GM21786 (cell line): ENCODE data around the gene SYT12.
"Not testable (repeated sequence)": the region's sequence is repeated elsewhere in the genome, so short reads cannot be mapped to it uniquely, and the experiment has no call there.

Experiments
- ATAC-seq: cut with Tn5 transposase; IDR thresholded peaks from one replicate; pipeline ENCODE4 v1.9.1; 2021; ENCODE audit not compliant: unreplicated experiment

SYT12 gene

DNA sequence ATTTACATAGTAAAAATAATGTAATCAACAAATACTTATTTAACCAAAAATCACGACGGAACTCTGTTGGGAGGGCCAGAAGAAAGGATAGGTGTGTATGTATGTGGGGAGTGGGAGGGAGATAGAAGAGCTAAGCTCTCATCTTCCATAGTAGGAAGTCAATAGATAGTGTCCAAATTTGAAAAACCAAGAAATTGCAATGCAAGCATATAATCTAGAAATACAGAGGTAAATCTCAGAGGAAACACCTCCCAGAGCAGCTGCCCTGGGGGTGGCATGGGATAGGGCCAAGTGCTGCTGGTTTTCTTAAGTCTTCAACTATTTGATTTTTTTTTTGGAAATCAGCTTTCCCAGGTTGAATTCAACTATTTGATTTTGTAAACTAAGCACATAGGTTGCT is 30.9 kb upstream of the SYT12 start:
- ATAC-seq = no peak

DNA sequence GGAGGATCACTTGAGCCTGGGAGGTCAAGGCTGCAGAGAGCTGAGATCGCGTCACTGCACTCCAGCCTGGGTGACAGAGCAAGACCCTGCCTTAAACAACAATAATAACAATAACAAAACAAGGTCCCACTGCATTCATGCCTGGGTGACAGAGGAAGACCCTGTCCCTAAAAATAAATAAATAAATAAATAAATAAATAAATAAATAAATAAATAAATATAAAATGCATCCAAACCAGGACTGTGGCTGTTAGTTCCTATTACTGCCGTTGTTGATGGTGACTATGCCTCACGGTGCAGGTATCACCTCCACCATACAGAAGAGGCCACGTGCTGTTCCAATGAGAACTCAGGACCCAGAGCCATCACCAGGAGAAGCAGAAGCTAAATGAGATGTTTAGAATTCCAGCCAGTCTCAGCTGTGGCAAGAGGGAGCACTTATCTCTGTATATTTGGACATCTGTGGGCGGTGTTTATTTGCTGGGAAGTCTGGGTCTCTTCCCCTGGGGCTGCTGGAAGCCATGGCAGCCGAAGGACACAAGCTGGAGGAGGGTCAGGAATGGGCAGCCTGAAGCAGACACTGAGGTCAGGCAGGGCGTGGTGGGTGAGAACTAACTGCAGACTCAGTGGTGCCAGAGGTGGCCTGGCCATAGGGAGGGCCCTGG is 26.2 kb upstream of the SYT12 start:
- no peak for ATAC-seq

- ATAC-seq = no peak
These were observed 23.4 kb upstream of the SYT12 start for GRCh38 chr11:66999555-66999954.

DNA sequence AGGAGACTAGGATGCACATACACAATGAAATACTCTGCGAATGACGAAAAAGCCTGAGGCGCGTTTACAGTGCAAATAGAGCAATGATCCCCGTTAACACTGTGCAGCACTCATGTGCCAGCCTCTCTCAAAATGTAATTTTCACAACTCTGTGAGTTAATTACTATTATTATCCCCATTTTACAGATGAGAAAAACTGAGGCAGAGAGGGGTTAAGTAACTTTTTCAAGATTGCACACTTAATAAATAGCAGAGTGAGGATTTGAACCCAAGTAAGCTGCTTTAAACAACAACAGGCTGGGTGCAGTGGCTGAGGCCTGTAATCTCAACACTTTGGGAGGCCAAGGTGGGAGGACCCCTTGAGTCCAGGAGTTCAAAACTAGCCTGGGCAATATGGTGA is 21.6 kb upstream of the SYT12 start:
- no peak for ATAC-seq

DNA sequence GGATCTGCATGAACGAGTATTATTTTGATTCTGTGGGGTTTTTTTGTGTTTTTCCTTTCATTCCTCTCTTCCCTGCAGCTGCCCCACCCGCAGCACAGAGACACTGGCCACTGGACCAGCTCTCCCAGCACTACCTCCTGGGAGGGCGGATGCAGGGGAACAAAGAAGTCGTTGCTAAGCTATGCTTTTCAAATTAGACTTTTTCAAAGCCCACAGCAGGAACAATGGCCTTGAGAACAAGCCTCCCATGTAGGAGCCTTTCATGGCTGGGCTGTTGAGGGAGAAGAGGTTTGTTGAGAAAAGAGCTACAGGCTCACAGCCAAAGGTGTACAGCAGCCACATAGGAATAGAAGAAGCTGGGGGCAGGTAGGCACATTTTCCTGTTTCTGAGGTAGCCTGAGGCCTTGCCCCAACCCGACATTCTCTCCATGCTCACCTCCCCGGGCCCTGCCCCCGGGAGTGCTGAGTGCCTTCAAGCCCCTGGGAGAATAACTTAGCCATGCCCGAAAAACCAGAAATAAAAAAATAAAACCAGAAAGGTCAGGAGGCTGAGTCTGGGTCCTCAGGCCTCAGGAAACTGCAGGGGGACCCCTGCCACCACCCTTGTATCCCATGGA is 20.5 kb upstream of the SYT12 start:
- no peak for ATAC-seq

DNA sequence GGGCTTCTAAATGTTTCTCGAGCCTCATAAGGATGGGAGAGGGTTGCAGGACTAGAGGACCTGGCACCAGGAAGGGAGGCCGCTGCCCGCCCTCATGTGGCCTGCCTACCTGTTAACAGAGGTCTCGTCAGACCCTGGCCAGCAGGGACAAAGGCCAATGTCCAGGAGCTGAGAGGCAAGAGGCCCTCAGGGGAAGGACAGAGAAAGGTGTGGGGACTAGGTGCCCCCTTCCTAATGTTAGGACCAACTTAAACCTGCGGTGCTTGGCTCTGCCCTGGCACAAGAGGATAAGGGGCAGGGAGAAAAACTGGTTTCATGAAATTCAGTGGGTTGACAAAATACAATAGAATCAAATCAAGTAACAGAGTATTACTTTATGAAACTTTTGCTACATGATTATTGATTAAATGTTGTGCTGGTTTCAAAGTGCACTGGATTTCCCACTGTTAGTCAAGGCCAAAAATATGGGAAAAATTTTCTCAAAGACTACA is 20.0 kb upstream of the SYT12 start:
- ATAC-seq = no peak

DNA sequence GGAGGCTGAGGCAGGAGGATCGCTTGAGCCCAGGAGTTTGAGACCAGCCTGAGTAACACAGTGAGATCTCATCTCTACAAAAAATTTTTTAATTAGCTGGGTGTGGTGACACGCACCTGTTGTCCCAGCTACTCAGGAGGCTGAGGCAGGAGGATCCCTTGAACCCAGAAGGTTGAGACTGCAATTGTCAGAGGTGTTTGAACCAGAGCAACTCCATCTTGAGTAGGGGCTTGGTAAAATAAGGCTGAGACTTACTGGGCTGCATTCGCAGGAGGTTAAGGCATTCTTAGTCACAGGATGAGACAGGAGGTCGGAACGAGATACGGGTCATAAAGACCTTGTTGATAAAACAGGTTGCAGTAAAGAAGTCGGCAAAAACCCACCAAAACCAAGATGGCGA is 17.7 kb upstream of the SYT12 start:
- ATAC-seq = not testable (repeated sequence)

GRCh38 chr11:67006029-67006884 is 16.7 kb upstream of the SYT12 start:
- ATAC-seq = no peak

GRCh38 chr11:67007126-67007525 is 15.8 kb upstream of the SYT12 start:
- no peak for ATAC-seq

GRCh38 chr11:67010296-67010905 is 12.5 kb upstream of the SYT12 start:
- ATAC-seq = no peak

DNA sequence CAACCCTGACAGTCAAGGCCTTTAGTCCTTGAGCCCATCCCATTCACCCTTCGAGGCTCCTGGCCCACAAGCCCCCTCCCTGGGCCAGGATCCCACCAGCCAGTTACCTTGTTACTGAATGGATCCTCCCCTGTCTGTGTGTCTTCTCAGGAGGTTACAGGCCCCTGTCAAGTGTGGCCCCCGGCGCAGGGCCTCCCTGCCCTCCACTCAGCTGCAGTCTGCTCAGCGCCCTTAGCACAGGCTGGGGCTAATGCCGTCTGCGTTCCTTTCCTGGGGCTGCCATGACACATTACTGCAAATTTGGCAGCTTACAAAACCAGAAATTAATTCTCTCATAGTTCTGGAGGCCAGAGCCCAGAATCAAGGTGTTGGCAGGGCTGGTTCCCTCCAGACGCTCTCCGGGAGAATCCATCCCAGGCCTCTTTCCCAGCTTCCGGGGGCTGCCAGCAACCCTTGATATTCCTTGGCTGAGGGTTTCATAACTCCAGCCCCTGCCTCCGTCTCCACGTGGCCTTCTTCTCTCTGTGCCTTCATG is 9.4 kb upstream of the SYT12 start:
- no peak for ATAC-seq

DNA sequence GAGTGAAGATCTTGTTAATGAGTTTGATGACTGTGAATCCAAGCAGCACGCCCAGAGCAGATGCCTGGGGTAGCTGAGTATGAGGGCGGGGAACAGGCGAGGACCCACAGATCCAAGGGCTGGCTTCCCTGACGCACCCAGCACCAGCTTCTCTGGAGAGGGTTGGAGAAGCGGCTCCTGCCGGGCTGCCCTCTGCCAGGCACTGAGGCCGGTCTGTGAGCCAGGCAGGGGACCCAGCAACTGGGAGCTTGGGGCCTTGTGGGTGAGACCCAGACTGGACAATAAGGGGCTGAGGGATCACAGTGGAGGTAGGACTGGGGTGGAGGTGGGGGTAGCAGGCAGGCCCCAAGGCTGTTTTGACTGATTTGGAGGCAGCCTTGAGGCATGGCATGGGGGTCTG is 8.6 kb upstream of the SYT12 start:
- no peak for ATAC-seq

GRCh38 chr11:67015048-67015447 is 7.9 kb upstream of the SYT12 start:
- ATAC-seq = no peak

- ATAC-seq = no peak
These were observed 6.4 kb upstream of the SYT12 start for GRCh38 chr11:67016550-67016949.

DNA sequence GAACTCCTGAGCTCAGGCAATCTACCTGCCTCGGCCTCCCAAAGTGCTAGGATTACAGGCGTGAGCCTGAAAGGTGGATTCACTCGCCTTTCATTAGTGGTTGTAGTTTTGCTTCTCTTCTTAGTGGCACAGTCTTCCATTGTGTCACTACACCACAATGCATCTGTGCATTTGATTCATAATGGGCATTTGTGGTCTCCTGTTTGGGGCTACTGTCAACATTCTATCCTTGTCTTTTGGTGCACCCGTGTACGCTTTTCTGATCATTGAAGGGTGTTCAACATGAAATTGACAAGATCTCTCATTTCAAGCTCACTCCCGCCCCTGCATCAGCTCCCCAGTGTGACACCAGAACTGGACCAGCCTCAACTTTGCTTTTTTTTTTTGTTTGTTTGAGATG is 2.0 kb upstream of the SYT12 start:
- no peak for ATAC-seq

- ATAC-seq = no peak
These were observed 497 bp upstream of the SYT12 start for GRCh38 chr11:67022341-67022933.

DNA sequence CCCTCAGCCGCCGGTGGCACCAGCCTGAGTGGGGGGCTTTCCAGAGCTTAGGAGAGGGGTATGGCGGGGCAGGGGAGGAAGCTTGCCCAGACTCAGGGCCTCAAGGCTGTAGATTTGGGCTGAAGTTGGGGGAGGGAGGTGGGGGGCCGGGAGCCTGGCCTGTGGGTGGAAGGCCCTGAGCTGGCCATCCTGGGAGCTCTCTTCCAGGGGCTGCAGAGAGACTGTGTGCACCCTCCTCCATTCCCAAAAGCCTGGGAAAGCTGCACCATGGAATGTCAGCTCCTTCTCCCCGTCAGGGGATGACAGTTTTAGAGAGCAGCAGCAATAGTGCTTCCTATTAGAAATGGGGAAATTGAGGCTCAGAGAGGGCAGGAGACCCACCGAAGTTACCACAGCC is 1.0 kb downstream of the SYT12 start:
- no peak for ATAC-seq

DNA sequence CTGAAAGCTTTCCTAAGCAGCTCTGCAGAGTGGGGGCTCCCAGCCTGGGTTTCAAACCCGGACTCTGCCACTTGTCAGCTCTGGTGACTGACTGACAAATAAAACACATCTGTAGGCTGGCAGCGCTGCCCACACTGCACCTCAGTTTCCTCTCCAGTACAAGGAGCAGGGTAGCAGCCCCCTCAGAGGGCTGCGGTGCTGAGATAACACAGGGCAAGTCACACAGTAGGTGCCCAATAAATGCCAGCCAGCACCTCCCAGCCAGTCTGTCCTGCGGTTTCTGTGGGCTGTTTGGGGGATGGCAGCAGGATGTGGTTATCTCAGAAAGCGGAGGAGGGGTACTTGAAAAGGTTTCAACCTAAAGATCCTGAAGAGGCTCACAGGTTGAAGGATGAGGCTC is 1.5 kb downstream of the SYT12 start:
- ATAC-seq = no peak

DNA sequence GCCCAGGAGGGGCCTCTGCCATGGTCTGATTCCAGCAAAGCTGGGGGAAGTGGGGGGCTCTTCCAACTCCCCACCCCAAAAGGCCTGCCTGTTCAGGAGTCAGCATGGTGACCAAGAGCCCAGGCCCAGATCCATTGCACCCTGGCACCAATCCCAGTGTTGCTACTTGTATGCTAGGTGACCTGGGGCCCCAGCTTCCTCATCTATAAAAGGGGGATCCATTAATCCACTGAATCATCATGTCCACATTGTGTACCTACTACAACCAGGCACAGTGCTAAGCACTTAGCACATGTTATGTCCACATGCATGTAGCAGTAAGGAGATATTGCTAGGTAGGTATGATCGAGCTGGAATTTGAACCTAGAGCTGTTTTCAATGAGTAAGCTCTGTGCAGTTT is 2.0 kb downstream of the SYT12 start:
- no peak for ATAC-seq

- no peak for ATAC-seq
These were observed 2.8 kb downstream of the SYT12 start for GRCh38 chr11:67025750-67026149.

DNA sequence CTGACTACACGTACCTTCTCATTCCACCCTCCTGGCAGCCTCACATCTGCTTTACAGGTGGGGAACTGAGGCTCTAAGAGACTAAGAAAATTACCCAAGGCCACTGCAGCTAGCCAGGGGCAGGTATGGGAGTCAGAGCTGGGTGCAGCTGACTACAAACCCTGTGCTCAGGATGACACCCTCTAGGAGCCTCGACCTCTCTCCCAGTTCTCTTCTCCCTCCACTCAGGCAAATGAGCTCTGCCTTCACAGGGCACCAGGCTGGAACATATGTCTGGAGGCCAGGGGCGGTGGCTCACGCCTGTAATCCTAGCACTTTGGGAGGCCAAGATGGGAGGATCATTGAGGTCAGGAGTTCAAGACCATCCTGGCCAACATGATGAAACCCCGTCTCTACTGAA is 4.0 kb downstream of the SYT12 start:
- no peak for ATAC-seq
